T-helper 2 cell (primary cell): ENCODE results near the gene ATP8B3.
"Not testable (repeated sequence)": the region's sequence is repeated elsewhere in the genome, so short reads cannot be mapped to it uniquely, and the experiment has no call there.

Source experiments
- DNase-seq, 5 experiments: peaks; one replicate each; pipeline versions ENCODE4 v3.0.0 to v3.0.0-alpha.2; 2012 to 2022

Gene ATP8B3

GRCh38 chr19:1814391-1814790 lies 2.3 kb upstream of the ATP8B3 start:
- DNase-seq: no peak

- no peak for DNase-seq
Measured at GRCh38 chr19:1813192-1814182, 1.4 kb upstream of the ATP8B3 start.

- DNase-seq: peak; percentile 68 to 98 (median 78)
Measured at GRCh38 chr19:1812426-1813191, 533 bp upstream of the ATP8B3 start.

- peak in 2 of 5 experiments; percentile 25 to 37 for DNase-seq
Measured at GRCh38 chr19:1811472-1811894, 593 bp downstream of the ATP8B3 start.

GRCh38 chr19:1810439-1811160 lies 1.5 kb downstream of the ATP8B3 start:
- DNase-seq: no peak

DNA sequence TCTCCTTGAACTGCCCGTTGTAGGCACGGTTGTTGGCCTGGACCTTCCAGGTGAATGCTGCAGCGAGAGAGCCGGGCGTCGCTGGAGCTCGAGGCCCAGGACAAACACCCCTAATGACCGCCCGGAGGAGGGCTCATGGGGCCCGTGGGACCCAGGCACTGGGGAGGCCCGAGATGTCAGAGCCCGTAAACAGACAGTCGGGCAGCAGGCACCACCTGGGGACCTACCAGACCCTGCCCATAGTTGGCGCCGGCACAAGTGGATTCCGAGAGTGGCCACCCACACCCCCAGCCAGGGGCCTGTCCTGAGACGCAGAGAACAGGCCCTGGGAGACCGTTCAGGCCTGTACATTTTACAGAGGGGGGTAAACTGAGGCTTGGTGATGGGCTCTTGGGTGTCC lies 2.4 kb downstream of the ATP8B3 start:
- DNase-seq: no peak

GRCh38 chr19:1808395-1808731 lies 3.7 kb downstream of the ATP8B3 start:
- DNase-seq: no peak

DNA sequence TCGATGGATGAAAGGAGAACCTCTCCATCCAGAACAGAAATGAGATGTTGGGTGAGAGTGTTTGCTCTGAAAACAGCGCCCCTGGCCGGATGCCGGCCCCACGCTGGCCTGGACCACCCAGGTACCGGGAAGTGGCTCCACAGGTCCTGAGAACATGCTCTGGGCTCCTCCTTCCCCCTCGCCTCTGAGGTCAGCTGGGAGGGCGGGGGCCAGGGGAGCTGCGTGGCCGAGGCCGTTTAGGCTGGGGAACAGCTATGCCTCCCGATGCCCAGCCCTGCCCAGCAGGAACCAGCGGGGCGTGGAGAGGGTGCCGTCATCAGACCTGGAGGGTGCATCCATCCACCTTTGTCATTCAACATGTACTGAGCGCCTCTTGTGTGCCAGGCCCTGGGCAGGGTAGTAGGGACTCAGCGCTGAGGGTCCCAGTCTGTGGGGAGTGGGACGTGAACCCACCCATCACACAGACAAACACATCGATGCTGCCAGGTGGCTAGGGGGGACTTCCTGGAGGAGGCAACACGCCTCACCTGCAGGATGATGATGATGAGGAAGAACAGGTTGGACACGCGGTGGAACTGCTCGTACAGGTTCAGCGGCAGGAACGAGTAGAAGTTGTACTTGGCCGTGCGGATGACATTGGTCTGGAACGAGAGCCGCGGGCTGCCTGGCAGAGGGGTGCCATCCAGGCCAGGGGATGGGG lies 4.2 kb downstream of the ATP8B3 start:
- DNase-seq: no peak

- no peak for DNase-seq
Measured at GRCh38 chr19:1807030-1807694, 4.9 kb downstream of the ATP8B3 start.

DNA sequence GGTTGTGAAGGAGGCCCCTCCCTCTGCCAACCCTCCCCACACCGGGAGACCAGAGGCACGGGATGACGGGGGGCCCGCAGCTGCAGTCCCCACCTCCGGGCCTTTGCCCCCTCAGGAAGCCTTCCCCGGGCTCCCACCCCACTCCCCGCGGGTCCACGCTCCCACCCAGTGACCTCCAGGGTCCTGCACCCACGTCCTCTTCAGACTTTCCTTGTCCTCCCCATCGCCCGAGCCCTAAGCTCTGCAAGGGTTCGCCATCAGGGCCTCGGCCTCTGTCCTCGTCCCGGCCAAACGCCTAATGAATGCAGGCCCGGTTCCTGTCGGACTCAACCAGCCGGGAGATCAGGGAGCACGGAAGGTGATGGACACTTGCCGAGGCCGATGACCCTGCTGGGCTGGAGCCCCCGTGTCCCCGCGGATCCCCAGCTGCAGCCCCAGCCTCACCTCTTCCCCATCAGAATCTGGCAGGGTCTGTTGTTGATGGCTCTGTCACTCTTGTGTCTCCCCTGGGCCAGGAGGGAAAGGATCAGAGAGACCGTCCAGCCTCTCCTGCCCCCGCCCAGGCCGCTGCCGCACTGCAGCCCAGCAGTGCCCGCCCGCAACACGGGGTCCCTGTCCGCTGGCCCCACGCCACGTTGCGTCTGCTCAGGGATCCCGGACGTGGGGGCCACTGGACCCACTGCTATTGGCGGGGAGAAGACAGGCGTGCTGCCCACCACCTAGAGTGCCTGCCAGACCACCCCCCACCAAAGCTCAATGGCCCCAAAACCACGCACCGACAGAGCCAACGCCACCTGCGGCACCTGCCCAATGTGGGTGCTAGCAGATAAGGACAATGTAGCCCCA lies 5.7 kb downstream of the ATP8B3 start:
- DNase-seq: no peak

DNA sequence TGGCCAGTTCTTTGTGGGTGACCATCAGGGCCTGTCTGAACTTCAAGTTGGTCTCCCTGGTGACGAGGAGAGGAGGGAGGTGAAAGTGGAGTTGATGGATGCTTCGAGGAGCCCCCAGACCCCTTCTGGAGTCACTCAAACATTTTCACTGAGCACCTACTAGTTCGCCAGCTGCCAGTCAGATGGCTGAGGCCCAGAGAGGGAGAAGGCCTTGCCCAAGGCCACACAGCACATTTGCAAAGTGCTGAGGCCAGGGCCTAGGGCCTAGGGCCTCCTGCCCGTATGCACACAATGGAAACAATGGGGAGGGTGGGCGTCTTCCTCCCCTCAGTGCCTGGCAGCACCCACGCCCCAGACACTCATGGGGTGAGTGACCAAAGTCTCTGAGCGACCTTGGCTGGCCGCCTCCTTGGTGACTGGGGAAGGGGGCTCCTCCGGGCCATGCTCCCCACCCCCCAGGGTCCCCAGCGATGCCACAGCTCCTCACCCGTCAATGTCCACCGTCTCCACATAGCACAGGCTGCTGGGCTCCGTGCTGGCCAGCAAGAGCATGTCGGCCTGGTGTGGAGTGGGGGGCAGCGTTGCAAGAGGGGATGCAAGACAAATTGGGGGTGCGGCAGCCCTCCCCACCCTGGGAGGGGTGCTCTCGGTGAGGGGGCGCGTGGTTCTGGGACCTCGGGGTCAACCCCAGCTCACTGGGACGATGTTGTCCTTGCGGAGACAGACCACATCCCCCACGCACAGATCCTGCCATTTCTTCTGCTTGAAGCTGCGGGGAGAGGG lies 6.5 kb downstream of the ATP8B3 start:
- DNase-seq: no peak

GRCh38 chr19:1804858-1805257 lies 7.2 kb downstream of the ATP8B3 start:
- DNase-seq: no peak

- no peak for DNase-seq
Measured at GRCh38 chr19:1799695-1800342, 12.3 kb downstream of the ATP8B3 start.

GRCh38 chr19:1797313-1797712 lies 14.8 kb downstream of the ATP8B3 start:
- not testable (repeated sequence) for DNase-seq

DNA sequence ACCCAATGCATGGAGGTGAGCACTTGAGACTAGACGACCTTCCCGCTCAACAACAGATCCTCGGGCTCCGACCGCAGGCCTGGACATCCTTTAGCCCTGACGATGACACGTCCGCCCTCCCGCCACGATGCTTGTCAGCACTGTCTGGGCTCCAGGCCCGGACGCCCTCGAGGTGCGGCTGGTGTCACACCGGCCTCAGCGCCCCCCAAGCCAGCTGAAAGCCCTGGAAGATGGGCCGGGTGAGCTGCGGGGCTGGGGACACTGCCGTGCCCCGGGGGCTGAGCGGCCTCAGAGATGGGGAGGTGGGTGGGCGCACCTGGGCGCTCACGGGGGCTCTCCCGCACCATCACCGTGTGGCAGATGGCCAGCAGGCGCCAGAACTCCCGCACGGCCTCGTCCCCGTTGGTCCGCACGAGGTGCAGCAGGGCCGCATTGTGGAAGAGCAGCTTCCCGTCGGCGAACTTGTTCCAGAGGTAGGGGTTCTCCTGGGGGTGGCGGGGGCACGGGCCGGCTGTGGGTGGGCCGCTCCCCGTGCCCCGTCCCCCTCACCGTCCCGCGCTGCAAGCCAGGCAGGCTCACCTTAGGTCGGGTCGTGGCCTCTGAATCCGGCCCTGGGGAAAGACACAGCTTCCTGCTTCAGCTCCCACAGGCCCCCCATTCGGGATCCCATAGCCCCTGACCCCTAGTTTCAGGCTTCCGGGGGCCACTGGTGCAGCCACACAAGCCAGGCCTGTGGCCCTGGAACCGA lies 15.5 kb downstream of the ATP8B3 start:
- no peak for DNase-seq

- no peak for DNase-seq
Measured at GRCh38 chr19:1794424-1795172, 17.5 kb downstream of the ATP8B3 start.

DNA sequence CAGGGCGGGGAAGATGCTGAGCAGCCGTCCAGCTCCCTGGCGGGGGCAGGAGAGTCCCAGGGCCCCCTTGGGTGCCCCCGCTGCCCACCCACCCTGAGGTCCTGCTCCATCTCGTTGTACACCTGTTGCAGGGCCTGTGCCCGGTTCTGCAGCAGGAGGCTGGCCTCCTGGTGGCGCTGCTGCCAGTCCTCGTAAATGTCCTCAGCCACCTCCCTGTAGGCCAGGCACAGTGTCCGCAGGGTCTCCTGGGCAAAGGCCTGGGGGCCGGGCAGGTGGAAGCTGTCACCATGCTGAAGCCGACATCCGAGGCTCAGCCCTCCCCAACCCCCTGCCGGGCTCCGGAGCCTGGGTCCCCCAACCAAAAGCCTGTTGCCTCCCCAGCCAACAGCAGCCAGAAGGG lies 20.2 kb downstream of the ATP8B3 start:
- DNase-seq: no peak
